ENCODE results near the gene CERT1. TPM values are rescaled to one million over a fixed set of nuclear protein-coding genes. Genes with fewer than 3 reads are reported as not detected.
A peak's percentile ranks its signal among the peaks of the same experiment; 100 is the strongest.
"Not testable (repeated sequence)": the region's sequence is repeated elsewhere in the genome, so short reads cannot be mapped to it uniquely, and the experiment has no call there.

The CERT1 gene
- total RNA-seq, 1 donor, result 50.3 TPM

- DNase-seq (ENCODE audit: insufficient read length, low spot score, missing footprints), result no peak
- no peaks in the 10 kb centered on the region for H3K27me3 ChIP-seq (ENCODE audit: insufficient read depth, low read length)
- peaks cover 6% of the 10 kb centered on the region for H3K4me1 ChIP-seq (ENCODE audit: insufficient read depth, low read length)
- H3K36me3 ChIP-seq (ENCODE audit: insufficient read depth, low read length), result no peaks in the 10 kb centered on the region
- peaks cover 7% of the 10 kb centered on the region for H4K20me1 ChIP-seq (ENCODE audit: insufficient read depth, low read length)
- no peak overlapping the region for H2AFZ ChIP-seq (ENCODE audit: low read length)
- no peak overlapping the region for H3K4me3 ChIP-seq (ENCODE audit: insufficient read depth, low read length)
- no peak overlapping the region for H3K4me2 ChIP-seq (ENCODE audit: insufficient read depth, low read length)
- H3K27ac ChIP-seq (ENCODE audit: low read depth, low read length), result no peak overlapping the region
- TF ChIP-seq, protein P1, sequence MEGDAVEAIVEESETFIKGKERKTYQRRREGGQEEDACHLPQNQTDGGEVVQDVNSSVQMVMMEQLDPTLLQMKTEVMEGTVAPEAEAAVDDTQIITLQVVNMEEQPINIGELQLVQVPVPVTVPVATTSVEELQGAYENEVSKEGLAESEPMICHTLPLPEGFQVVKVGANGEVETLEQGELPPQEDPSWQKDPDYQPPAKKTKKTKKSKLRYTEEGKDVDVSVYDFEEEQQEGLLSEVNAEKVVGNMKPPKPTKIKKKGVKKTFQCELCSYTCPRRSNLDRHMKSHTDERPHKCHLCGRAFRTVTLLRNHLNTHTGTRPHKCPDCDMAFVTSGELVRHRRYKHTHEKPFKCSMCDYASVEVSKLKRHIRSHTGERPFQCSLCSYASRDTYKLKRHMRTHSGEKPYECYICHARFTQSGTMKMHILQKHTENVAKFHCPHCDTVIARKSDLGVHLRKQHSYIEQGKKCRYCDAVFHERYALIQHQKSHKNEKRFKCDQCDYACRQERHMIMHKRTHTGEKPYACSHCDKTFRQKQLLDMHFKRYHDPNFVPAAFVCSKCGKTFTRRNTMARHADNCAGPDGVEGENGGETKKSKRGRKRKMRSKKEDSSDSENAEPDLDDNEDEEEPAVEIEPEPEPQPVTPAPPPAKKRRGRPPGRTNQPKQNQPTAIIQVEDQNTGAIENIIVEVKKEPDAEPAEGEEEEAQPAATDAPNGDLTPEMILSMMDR (IDR thresholded peaks at IDR 0.05; ENCODE audit: extremely low read depth, low read depth, low read length), result no peak
- H3K79me2 ChIP-seq (ENCODE audit: insufficient read depth, low read length), result peaks cover 82% of the 10 kb centered on the region
- H3K9me3 ChIP-seq (ENCODE audit: low read depth, low read length), result no peaks in the 10 kb centered on the region
Measured at GRCh38 chr5:75536694-75537360, 25.4 kb upstream of the CERT1 start.

DNA sequence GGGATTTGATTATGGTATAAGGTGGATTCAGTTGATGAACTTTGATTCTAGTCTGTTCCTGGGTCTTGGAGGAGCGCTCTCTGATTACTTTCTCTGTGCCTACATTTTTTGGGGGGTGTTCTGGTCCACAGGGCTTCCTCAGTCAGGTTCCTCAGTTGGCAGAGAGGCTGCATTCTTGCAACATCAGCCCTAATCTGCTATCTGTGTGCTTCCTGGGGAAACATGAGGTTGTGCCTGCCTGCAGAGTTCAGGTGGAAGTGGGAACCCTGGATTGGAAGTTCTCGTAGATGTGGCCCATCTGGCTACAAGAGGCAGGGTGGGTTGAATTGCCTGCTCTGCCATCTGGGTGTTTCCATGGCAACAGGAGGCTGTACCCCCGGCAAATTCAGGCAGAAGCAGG is 24.7 kb upstream of the CERT1 start:
- H2AFZ ChIP-seq (ENCODE audit: low read length), result no peak overlapping the region
- H3K79me2 ChIP-seq (ENCODE audit: insufficient read depth, low read length), result peaks cover 82% of the 10 kb centered on the region
- peaks cover 7% of the 10 kb centered on the region for H4K20me1 ChIP-seq (ENCODE audit: insufficient read depth, low read length)
- DNase-seq (ENCODE audit: insufficient read length, low spot score, missing footprints), result no peak
- H3K27me3 ChIP-seq (ENCODE audit: insufficient read depth, low read length), result no peaks in the 10 kb centered on the region
- no peaks in the 10 kb centered on the region for H3K9me3 ChIP-seq (ENCODE audit: low read depth, low read length)
- H3K27ac ChIP-seq (ENCODE audit: low read depth, low read length), result no peak overlapping the region
- no peaks in the 10 kb centered on the region for H3K36me3 ChIP-seq (ENCODE audit: insufficient read depth, low read length)
- H3K4me2 ChIP-seq (ENCODE audit: insufficient read depth, low read length), result no peak overlapping the region
- no peak overlapping the region for H3K4me3 ChIP-seq (ENCODE audit: insufficient read depth, low read length)
- TF ChIP-seq, protein P1 (IDR thresholded peaks at IDR 0.05; ENCODE audit: extremely low read depth, low read depth, low read length), result no peak
- peaks cover 6% of the 10 kb centered on the region for H3K4me1 ChIP-seq (ENCODE audit: insufficient read depth, low read length)

GRCh38 chr5:75534734-75535133 is 23.3 kb upstream of the CERT1 start:
- H3K79me2 ChIP-seq (ENCODE audit: insufficient read depth, low read length), result peaks cover 69% of the 10 kb centered on the region
- H3K36me3 ChIP-seq (ENCODE audit: insufficient read depth, low read length), result no peaks in the 10 kb centered on the region
- peaks cover 7% of the 10 kb centered on the region for H4K20me1 ChIP-seq (ENCODE audit: insufficient read depth, low read length)

DNA sequence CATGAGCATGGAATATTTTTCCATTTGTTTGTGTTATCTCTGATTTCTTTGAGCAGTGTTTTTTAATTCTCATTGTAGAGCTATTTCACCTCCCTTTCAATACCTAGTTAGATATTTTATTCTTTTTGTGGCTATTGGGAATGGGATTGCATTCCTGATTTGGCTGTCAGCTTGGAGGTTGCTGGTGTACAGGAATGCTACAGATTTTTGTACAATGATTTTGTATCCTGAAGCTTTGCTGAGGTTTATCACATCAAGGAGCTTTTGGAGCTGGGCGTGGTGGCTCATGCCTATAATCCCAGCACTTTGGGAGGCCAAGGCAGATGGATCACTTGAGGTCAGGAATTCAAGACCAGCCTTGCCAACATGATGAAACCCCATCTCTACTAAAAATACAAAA is 22.3 kb upstream of the CERT1 start:
- not testable (repeated sequence) for H3K27me3 ChIP-seq (ENCODE audit: insufficient read depth, low read length); H2AFZ ChIP-seq (ENCODE audit: low read length); H3K4me1 ChIP-seq (ENCODE audit: insufficient read depth, low read length); H4K20me1 ChIP-seq (ENCODE audit: insufficient read depth, low read length); H3K4me2 ChIP-seq (ENCODE audit: insufficient read depth, low read length); H3K9me3 ChIP-seq (ENCODE audit: low read depth, low read length); H3K4me3 ChIP-seq (ENCODE audit: insufficient read depth, low read length); H3K27ac ChIP-seq (ENCODE audit: low read depth, low read length); H3K36me3 ChIP-seq (ENCODE audit: insufficient read depth, low read length)
- peak; percentile 23 for DNase-seq (ENCODE audit: insufficient read length, low spot score, missing footprints)
- H3K79me2 ChIP-seq (ENCODE audit: insufficient read depth, low read length), result peaks cover 65% of the 10 kb centered on the region

More at GRCh38 chr5:75534734-75535133, 23.3 kb upstream of the CERT1 start:
- H2AFZ ChIP-seq (ENCODE audit: low read length), result no peak overlapping the region
- H3K27ac ChIP-seq (ENCODE audit: low read depth, low read length), result no peak overlapping the region
- H3K4me2 ChIP-seq (ENCODE audit: insufficient read depth, low read length), result no peak overlapping the region
- DNase-seq (ENCODE audit: insufficient read length, low spot score, missing footprints), result no peak
- TF ChIP-seq, protein P1 (IDR thresholded peaks at IDR 0.05; ENCODE audit: extremely low read depth, low read depth, low read length), result no peak
- no peaks in the 10 kb centered on the region for H3K27me3 ChIP-seq (ENCODE audit: insufficient read depth, low read length)
- H3K4me1 ChIP-seq (ENCODE audit: insufficient read depth, low read length), result peaks cover 6% of the 10 kb centered on the region
- no peak overlapping the region for H3K4me3 ChIP-seq (ENCODE audit: insufficient read depth, low read length)
- no peaks in the 10 kb centered on the region for H3K9me3 ChIP-seq (ENCODE audit: low read depth, low read length)
